Measurements from ENCODE around the gene ZNF260.
A peak's percentile ranks its signal among the peaks of the same experiment; 100 is the strongest.
"Not testable (repeated sequence)": the region's sequence is repeated elsewhere in the genome, so short reads cannot be mapped to it uniquely, and the experiment has no call there.

The ZNF260 gene

DNA sequence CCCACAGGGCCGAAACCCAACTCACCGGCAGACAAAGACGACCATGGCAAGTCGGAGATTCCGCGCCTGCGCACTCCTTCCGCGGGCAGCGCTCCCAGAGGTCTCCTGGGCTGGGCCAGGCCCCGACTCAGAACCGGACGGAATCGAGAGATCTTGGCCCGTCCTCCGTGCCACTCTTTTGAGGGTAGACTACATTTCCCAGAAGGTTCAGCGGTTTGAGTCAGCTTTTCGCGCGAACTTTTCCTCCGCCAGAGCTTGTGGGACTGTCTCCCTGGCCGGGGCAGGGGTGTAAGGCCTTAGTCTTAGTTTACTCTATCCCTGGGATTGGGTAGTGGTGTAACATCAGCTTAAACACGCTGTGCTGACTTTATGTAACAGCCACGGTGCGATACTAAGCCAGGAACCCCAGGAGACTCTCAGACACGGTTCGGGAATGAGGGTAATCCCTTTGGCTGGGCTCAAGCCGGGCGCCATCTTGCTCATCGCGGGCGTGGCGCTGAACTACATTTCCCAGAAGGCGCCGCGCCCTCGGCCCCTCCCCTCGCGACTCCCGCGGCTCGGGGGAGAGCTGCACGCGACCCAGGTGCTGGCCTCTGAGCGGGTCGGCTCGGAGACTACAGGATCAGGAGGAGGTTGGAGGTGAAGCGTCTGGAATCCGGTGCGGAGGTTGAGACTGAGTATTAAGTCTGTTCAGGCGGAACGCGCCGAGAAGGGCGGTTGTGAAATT lies at the start of gene ZNF260:
Gene ZNF260, minus strand, starts transcription at position 78 of the 727 bp plus-strand sequence. CDS start 13,033 bp downstream, outside the sequence.
- peak; percentile 98 for DNase-seq (ENCODE audit: low read depth)

DNA sequence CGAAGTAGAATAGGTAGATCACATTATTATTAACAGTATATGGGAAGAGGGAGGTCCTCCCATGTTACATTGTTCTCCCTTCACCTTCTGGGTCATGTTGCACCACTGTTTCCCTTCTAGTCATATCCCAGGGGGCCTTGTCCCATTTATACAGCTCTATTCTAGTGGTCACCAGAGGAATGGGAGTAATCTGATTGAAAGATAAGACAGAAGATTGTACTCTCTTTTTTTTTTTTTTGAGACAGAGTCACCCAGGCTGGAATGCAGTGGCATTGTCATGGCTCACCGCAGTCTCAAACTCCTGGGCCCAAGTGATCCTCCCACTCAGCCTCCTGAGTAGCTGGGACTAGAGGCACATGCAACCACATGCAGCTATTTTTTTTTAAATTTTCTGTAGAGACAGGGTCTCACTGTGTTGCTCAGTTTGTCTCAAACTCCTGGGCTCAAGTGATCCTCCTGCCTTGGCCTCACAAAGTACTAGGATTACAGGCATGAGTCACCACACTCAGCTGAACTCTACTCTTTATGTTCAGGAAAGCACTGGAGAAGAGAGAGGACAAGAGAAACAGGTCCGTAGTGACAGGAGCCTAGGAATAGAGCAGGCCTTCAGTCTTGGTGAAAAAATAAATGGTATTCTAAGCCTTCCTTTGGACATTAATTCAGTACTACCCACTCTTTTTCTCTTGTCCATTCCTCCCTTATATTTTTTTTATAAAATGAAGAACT lies 49.4 kb upstream of the ZNF260 start:
- peak; percentile 14 for DNase-seq (ENCODE audit: low read depth)

DNA sequence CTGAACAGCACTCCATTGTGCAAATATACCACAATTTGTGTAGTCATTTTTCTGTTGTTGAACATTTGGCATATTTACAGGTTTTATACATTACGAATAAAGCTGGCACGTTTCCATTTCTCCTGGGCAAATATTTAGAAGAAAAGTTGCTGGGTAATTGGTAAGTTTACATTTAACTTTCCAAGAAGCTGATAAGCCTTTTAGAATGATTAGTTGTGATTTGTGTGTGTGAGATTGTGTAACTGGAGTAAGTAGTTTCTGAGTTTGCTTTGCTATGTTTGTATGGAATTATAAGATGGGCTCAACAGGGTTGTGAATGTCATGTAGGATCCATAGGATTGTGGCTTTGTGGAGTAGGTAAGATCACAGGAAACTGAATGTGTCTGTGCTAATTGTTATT lies 46.7 kb upstream of the ZNF260 start:
- DNase-seq (ENCODE audit: low read depth): peak; percentile 5

DNA sequence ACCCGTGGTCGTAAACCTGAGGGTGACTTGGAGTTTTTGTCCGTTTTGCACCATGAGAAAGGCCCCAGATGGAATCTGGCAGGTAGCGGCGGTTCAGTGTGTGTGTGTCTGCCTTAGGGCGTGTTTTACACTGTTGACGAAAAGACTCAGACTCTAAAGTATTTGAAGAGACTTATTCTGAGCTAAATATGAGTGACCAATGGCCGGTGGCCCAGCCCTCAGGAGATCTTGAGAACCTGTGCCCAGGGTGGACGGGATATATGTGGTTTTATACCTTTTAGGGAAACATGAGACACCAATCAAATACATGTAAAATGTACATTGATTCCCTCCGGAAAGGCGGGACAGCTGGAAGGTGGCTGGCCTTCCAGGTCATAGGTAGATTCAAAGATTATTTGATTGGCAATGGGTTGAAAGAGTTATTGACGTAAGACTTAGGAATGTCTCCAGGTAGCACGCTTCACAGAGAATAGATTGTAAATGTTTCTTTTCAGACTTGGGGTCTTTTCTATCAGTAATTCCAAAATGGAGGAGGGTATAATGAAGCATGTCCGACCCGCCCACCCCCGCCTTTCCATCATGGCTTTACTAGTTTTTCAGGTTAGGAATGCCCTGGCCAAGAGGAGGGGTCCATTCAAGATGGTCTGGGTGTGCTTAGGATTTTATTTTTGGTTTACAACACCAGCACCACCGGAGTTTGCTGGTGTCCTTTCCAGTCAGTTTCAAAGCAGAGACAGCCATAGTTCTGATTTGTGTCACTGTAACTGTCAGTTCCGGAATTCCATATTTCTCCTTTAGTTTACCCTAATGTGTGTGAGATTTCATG lies 46.0 kb upstream of the ZNF260 start:
- DNase-seq (ENCODE audit: low read depth): peak; percentile 38

DNA sequence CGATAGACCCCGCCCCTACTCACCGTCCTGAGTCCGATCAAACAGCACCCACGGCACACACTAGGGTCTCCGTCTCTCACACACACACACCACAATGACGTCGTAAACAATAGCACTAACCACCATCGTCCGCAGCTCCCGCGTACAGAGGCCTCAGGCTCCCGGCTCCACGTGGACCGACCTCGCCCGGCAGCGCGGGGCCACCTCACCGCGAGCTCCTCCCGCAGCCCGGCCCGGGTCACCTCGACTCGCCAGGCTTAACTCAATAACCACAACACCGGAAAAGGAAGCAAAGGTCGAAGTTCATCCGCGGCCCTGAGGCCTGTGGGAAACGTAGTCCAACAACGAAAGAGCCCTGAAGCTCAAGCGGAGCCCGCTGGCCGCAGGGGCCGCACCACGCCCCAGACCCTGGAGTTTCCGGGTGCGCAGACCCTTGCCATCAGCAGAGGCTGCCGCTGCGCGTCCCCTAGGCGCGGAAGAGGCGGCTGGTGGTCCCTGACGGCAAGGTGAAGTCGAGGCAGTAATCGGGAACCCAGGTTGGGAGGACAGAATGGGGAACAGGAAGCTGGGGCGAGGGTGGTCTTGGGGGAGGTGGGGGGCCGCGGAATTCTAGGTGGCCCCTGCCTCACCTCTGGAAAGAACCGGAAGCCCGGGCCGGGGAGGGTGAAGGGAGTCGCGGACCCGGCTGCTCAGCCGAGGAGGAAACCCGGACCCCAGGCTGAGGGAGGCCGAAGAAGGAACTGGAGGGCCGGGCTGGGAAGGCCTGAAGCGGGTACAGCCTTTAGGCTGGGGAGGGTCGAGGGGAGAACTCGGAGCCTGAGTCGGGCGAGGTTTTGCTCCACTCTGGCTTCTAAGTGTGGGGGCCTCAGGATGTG lies 45.2 kb upstream of the ZNF260 start, which contains the start of gene ZNF529:
Gene ZNF529, minus strand, starts transcription at position 273 of the 875 bp plus-strand sequence. CDS start 946 bp downstream, outside the sequence.
- peak; percentile 92 for DNase-seq (ENCODE audit: low read depth)

DNA sequence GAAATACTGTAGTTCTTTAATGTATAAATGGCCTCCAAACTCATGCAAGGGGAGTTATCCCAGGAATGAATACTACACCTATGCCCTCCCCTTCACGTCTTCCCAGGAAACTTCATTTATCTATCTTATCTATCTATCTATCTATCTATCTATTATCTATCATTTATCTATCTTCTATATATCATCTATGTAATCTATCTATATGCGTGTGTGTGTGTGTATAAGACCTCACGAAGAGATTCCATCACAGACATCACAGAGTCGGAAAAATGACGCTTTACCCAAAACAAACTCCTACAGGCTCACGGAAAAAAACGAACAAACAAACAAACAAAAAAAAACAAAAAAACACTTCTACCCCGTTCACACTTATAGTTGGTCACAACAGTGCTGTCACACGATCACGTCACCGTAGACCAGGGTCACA lies 44.5 kb upstream of the ZNF260 start:
- DNase-seq (ENCODE audit: low read depth): no peak

DNA sequence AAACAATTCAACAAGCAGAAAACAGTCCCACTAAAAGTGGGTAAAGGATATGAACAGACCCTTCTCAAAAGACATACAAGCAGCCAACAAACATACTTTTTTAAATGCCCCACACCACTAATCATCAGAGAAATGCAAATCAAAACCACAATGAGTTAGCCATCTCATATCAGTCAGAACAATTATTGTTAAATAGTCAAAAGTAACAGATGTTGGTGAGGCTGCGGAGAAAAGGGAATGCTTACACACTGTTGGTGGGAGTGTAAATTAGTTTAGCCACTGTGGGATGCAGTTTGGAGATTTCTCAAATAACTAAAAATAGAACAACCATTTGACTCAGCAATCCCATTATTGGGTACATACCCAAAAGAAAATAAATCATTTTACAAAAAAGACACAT lies 36.3 kb upstream of the ZNF260 start:
- no peak for DNase-seq (ENCODE audit: low read depth)

DNA sequence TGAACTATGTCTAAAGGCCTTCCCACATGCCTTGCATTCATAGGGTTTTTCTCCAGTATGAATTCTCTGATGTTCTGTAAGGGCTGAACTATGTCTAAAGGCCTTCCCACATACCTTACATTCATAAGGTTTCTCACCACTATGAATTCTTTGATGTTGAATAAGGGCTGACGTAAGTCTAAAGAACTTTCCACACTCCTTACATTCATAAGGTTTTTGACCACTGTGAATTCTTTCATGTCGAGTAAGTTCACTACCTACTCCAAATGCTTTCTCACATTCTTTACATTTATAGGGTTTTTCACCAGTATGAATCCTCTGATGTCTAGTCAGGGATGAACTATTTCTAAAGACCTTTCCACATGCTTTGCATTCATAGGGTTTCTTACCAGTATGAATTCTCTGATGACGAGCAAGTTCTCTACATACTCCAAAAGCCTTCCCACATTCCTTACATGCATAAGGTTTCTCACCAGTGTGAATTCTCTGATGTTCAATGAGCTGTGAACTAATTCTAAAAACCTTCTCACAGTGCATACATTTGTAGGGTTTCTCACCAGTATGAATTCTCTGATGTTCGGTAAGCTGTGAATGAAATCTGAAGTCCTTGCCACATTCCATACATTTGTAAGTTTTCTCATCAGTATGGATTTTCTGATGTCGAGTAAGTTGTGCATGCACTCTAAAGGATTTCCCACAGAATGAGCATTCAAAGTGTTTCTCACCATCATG lies 19.1 kb upstream of the ZNF260 start:
- peak; percentile 35 for DNase-seq (ENCODE audit: low read depth)

DNA sequence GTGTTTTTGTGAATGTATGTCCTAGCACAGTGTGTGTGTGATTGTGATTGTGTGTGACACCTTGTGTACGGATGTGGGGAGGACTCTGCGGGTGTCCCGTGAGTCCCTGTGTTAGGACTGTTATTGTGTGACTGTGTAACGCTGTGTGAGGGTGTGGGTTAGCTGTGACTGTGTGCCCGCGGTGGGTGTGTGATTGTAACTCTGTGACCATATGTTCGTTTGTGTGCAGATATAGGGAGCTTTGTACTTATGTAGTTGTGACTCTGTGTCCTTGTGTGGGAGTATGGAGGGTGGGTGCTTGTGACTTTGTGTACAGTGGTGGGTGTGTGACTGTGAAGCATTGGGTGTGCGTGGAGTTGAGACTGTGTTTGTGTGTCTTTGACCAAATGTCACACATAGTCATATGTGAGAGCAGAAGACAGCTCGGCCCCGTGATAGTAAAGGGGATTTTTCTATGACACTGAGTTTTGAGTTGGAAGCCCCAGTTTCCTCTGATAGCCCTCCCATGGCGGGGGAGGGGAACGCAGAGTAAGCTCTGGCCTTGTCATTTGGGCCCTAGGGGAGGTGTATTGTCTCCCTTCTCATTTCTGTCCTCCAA lies 949 bp upstream of the ZNF260 start:
- DNase-seq (ENCODE audit: low read depth): no peak

DNA sequence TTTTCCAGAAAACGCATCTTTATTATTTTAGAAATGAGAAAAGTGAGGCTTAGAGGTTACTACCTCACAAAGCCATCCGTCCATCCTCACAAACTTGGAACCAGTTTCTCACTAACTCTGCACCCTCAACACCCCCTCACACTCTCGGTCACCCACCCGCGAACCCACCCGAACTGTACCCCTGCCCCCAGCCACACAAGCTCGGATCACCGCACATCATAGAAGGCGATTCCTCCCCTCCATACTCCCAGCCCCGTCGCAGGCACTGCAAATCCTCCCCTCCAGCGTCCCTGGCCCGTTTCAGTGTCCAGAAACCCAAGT lies 238 bp downstream of the ZNF260 start:
- DNase-seq (ENCODE audit: low read depth): no peak

DNA sequence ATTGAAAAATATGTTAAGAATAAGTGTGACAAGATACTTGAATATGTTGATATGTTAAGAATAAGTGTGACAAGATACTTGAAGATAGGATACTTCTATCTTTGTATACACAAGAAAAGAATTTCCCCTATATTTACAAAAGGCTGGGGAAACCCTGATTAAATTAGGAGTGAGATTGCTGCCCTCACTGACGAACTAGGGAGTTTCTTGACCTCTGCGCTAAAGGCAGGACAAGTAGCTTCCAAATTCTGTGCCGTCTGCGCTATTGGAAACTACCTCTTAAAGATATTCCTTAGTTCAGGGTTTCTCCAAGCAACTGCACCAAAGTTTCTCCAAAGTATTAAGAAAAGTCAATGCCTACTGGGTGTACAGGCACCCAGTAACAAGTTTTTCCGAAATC lies 730 bp downstream of the ZNF260 start:
- no peak for DNase-seq (ENCODE audit: low read depth)

DNA sequence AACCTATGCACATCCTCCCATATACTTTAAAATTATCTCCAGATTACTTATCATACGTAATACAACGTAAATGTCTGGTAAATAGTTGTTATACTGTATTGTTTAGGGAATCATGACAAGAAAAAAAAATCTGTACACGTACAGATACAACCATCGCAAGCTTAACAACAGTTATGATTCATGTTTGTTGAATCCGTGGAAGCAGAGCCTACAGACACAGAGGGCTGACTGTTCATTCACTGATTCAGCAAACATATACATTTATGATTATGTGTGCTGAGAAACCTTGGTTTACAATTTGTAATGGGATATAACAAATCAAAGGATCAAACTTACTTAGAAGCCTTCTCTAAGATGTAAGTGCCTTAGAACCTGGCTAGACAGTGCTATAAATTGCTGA lies 1.5 kb downstream of the ZNF260 start:
- DNase-seq (ENCODE audit: low read depth): peak; percentile 31

DNA sequence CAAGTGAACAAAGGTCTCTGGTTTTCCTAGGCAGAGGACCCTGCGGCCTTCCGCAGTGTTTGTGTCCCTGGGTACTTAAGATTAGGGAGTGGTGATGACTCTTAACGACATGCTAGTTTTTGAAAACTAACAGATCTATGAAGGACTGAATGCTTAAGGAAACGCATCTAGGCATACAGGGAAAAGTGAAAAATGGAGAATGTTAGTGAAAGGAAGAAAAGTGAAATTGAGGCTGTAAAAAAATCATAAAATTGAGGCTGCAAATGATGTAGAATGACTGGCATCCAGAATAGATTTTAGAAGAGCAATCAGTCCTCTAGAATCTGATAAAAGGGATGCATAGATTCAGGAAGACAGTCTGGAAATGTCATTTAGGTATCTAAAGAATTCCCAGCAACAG lies 3.5 kb downstream of the ZNF260 start:
- no peak for DNase-seq (ENCODE audit: low read depth)

DNA sequence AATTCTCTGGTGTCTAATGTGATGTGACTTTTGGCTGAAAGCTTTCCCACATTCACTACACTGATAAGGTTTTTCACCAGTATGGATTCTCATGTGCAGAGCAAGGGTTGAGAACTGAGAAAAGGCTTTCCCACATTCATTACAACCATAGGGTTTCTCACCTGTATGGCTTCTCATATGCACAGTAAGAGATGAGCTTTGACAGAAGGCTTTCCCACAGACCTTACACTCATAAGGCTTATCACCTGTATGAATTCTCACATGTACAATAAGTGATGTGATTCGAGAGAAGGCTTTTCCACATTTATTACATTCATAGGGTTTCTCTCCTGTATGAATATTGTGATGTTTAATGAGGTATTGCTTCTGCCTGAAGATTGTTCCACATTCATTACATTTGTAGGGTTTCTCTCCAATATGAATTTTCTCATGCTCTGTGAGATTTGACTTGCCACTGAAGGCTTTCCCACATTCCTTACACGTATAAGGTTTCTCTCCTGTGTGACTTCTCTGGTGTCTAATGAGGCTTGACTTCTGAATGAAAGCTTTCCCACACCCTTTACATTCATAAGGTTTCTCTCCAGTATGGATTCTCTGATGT lies 14.0 kb downstream of the ZNF260 start:
- peak; percentile 19 for DNase-seq (ENCODE audit: low read depth)

DNA sequence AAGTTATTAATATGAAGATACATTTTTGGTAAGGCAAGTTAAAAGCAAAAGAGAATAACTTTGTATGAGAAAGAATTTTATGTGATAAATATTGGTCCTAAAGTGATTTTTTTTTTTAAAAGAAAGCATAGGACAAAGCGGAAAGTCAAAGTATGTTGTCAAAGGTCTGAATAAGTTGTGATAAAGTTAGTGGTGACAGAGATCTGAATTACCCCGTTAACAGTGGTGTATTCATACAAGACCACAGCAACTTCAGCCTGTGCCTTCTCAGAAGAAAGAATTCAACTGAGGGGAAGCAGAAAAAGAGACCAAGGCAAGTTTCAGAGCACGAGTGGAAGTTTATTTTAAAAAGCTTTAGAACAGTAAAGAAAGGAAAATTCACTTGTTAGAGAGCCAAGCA lies 19.7 kb downstream of the ZNF260 start:
- no peak for DNase-seq (ENCODE audit: low read depth)

DNA sequence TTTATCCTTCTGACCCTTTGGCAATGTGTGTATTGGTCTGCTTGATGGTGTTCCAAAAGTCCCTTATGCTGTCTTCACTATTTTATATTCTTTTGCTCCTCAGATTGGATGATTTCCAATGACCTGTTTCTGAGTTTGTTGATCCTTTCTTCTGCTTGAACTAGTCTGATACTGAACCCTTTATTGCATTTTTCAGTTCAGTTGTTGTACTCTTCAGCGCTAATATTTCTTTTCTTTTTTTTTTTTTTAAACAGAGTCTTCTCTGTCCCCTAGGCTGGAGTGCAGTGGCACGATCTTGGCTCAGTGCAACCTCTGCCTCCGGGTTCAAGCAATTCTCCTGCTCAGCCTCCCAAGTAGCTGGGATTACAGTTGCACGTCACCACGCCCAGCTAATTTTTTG lies 26.1 kb downstream of the ZNF260 start:
- no peak for DNase-seq (ENCODE audit: low read depth)

DNA sequence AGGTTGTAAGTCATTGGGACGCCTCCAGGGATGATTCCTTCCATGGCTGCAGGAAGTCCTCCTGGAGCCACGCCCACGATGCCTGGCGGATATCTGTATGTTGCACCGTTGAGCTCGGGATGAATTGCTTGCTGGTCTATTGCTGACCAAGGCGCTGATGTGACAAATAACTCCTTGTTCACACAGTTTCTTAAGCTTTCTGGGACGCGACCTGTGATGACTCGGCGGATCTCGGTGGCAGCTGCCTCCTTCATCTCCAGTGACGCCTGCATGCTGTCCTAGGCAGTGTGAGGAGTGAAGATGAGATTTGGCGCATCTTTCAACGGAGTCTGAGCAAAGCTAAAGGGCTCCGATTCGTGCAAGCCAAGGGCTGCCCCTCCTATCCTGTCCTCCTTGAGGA lies 31.1 kb downstream of the ZNF260 start:
- no peak for DNase-seq (ENCODE audit: low read depth)

DNA sequence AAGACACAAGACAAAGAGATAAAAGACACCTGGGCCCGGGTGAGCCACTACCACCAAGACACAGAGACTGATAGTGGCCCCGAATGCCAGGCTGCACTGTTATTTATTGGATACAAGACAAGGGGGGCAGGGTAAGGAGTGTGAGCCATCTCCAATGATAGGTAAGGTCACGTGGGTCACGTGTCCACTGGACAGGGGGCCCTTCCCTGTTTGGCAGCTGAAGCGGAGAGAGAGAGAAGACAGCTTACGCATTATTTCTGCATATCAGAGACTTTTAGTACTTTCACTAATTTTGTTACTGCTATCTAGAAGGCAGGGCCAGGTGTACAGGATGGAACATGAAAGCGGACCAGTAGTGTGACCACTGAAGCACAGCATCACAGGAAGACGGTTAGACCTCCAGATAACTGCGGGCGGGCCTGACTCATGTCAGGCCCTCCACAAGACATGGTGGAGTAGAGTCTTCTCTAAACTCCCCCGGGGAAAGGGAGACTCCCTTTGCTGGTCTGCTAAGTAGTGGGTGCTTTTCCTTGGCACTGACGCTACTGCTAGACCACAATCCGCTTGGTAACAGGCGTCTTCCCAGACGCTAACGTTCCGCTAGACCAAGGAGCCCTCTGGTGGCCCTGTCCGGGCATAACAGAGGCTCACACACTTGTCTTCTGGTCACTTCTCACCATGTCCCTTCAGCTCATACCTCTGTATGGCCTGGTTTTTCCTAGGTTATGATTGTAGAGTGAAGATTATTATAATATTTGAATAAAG lies 35.2 kb downstream of the ZNF260 start:
- peak; percentile 51 for DNase-seq (ENCODE audit: low read depth)

DNA sequence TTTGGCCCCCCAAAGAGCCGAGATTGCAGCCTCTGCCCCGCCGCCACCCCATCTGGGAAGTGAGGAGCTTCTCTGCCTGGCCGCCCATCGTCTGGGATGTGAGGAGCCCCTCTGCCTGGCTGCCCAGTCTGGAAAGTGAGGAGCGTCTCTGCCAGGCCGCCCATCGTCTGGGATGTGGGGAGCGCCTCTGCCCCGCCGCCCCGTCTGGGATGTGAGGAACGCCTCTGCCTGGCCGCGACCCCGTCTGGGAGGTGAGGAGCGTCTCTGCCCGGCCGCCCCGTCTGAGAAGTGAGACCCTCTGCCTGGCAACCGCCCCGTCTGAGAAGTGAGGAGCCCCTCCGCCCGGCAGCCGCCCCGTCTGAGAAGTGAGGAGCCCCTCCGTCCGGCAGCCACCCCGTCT lies 37.2 kb downstream of the ZNF260 start:
- not testable (repeated sequence) for DNase-seq (ENCODE audit: low read depth)
